HG02885 (cell line): ENCODE measurements around the gene KCNIP3.

Experiments used
- ATAC-seq: cut with Tn5 transposase; IDR thresholded peaks from one replicate; pipeline ENCODE4 v1.9.1; 2021; ENCODE audit warnings: mild to moderate bottlenecking; ENCODE audit not compliant: unreplicated experiment, poor library complexity

The KCNIP3 gene

DNA sequence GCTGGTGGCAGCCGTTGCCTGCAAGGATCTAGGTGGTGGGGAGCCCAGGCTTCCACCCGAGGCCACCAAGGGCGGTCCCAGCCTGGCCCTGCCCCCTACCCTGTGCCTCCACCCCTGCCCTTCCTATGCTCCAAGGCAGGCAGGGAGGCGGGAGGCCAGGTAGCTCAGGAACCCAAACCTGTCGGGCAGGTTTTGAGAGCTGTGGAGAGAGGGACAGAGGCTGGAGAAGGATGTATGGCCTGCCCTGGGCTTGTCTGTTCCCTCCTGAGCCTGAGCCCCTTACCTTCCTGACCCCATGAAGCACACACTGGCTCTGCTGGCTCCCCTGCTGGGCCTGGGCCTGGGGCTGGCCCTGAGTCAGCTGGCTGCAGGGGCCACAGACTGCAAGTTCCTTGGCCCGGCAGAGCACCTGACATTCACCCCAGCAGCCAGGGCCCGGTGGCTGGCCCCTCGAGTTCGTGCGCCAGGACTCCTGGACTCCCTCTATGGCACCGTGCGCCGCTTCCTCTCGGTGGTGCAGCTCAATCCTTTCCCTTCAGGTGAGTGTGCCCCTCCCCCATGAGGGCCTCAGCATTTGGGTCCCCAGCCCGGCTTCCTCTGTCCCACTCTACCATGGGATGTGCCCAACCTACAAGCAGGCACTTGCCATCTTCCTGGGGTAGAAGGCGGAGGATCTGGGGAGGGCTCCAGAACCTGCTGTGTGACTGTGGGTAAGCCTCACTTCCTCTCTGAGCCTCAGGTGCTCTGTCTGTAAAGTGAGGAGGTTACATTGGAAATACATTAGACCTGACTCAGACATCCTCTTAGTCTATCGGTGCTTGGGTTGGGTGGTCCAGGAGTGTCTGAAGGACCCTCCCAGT is 22.6 kb upstream of the KCNIP3 start, which contains the start of gene PROM2:
Gene PROM2, plus strand, starts transcription at position 159 of the 860 bp plus-strand sequence. Its CDS starts 137 bp downstream, at position 296.
- ATAC-seq, result no peak

DNA sequence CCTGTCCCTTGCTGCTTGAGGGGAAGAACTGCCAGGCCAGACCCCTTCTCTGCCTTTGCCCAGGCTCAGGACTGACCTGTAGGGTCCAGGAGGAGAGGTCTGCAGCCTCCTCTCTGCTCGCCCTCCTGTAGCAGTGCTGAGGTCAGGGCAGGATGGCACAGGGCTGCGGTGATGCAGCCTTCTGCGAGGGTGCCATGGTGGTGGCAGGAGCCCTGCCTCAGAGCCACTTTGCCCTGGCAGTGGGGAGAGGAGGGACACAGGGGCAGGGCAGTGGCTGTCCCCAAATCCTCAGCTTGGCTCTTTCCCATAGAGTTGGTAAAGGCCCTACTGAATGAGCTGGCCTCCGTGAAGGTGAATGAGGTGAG is 22.0 kb upstream of the KCNIP3 start:
- no peak for ATAC-seq

DNA sequence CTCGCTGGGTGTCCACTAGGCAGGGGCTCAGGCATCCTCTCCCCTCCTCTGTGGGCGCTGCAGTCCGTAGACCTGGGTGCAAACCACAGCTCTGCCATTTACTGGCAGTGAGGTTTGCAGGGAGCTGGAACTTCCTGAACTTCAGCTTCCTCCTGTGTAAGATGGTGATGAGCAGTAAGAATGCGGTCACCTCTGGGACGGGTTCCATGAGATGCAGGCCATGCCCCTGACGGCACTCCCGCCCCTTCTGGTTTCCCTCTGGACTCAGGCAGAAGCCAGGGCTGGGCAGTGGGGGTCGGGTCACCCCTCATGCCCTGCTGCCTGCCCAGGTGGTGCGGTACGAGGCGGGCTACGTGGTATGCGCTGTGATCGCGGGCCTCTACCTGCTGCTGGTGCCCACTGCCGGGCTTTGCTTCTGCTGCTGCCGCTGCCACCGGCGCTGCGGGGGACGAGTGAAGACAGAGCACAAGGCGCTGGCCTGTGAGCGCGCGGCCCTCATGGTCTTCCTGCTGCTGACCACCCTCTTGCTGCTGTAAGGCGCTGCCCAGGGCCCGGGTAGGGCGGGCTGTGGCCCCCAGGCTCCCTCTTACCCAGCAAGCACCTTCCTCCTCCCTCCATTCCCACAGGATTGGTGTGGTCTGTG is 21.4 kb upstream of the KCNIP3 start:
- no peak for ATAC-seq

DNA sequence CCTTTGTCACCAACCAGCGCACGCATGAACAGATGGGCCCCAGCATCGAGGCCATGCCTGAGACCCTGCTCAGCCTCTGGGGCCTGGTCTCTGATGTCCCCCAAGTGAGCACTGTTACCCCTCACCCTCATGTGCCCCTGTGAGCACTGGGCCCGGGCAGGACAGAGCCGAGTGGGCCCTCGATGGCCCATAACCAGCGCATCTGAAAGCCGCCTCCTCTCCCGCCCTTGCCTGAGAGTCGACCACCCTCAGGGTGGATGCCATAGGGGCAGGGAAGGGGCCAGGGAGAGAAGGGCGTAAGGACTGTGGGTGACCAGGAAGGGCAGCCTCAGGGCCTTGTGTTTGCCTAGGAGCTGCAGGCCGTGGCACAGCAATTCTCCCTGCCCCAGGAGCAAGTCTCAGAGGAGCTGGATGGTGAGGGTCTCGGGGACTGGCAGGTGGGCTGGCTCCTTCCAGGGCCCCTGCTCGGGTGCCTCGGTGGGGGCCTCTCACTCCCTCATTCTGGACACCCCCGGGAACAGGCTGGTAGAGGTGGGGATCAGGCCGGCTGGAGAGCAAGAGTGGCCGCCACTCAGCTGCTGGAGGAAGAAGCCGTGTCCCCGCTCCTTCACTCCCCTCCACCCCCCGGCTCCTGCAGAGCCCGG is 20.8 kb upstream of the KCNIP3 start:
- ATAC-seq, result no peak

DNA sequence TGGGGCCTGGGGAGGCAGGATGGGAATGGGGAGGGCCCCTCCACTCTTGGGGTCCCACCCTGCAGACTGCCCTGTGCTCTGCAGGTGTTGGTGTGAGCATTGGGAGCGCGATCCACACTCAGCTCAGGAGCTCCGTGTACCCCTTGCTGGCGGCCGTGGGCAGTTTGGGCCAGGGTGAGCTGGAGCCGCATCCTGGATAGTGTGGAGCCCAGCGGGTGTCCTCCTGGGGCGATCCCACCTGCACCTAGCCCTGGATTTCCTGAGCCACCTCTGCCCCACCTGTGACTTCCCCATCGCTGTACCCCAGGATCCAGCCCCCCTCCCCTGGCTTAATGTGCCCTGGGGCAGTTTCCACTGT is 20.3 kb upstream of the KCNIP3 start:
- no peak for ATAC-seq

DNA sequence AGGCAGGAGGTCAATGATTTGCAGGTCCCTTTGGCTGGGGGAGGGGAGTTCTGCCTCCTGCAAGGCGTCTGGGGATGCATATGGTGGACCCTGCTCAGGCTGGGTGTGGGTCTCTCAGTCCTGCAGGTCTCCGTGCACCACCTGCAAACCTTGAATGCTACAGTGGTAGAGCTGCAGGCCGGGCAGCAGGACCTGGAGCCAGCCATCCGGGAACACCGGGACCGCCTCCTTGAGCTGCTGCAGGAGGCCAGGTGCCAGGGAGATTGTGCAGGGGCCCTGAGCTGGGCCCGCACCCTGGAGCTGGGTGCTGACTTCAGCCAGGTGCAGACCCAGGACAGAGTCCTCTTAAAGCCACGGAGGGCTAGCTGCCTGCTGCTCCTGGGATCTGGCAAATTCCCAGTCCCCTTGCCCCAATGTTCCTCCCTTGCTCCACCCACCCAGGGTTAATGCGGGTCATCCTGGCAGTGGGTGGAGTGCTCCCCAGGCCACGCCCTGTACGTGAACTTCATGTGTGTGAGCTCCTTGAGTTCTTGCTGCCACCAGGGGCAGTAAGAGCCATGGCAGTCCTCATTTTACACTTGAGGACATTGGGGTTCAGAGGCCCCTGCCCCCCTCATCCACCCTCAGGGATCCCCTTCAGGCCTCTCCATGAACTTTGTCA is 19.8 kb upstream of the KCNIP3 start:
- ATAC-seq, result no peak

DNA sequence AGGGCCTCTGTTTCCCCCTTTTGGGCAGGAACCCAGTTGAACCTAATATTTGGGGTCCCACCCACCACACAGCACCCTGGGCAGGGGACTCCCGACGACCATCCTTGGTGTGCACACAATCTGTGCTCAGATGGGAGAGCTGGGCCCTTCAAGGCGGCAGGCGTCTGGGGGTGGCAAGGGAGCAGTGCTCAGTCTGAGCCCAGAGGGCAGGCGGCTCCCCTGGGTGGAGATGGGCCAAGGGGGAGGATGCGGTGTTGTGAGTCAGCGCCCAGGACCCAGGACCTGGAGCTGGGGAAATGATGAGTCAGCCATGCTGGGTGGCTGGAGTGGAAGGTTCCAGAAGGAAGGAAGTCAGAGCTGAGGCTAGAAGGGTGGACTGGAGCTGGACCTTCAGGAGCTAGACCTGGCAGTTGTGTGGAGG is 19.1 kb upstream of the KCNIP3 start:
- no peak for ATAC-seq

DNA sequence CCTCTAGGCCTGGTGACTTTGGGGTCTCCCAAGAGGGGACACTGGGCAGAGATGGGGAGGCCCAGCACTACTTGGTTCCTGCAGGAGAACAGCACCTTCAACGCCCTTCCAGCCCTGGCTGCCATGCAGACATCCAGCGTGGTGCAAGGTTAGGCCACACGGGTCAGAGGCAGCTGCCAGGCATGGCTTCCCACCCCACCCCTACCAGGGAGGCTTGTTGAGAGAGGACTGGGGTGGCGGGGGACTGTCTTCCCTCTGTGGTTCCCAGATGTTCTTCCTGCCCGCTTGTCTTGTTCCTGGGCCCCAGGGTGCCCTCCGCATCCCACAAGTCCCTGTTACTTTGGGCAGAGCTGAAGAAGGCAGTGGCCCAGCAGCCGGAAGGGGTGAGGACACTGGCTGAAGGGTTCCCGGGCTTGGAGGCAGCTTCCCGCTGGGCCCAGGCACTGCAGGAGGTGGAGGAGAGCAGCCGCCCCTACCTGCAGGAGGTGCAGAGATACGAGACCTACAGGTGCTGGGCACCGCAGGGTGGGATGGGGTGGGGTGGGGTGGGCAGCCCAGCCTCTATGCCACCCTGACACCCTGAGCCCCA is 18.4 kb upstream of the KCNIP3 start:
- no peak for ATAC-seq

DNA sequence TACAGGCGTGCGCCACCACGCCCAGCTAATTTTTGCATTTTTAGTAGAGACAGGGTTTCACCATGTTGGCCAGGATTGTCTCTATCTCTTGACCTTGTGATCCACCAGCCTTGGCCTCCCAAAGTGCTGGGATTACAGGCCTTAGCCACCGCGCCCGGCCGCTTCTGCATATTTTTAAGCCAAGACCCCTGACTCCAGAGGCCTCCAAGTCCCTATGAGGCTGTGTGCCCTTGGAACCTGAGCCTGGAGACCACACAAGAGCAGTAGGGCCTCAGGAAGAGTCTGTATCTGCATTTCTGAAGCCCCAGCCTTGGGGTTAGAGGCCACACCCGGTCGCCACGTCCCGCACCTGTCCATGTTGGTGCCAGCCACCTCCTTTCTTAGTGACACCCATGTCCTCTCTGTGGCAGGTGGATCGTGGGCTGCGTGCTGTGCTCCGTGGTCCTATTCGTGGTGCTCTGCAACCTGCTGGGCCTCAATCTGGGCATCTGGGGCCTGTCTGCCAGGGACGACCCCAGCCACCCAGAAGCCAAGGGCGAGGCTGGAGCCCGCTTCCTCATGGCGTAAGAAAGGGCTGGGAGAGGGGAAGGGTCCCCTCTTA is 17.6 kb upstream of the KCNIP3 start:
- no peak for ATAC-seq

DNA sequence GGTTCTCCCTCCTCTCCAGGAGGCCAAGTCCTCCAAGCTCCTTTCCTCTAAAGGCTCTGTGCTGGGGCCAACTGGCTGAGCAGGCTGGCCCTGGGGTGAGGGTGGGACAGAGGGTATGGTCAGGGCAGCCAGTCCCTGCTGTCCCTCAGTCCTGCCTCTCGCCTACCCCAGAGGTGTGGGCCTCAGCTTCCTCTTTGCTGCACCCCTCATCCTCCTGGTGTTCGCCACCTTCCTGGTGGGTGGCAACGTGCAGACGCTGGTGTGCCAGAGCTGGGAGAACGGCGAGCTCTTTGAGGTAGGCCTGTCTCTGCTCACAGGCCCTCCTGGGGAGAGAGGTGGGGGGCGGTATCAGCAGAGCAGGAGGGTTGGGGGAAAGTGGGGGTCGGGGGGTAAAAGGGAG is 16.1 kb upstream of the KCNIP3 start:
- no peak for ATAC-seq

DNA sequence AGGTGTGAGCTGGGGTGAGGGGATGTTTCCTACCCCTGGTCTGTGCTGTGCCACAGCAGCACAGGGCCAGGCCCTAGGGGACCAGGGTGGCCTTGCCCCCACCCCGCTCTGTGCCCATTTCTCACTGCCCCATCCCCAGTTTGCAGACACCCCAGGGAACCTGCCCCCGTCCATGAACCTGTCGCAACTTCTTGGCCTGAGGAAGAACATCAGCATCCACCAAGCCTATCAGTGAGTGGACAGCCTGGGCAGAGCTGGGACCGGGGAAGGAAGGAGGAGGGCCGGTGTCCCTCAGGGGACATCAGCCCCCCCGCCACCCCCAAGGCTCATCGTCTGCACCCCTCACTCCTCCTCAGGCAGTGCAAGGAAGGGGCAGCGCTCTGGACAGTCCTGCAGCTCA is 15.4 kb upstream of the KCNIP3 start:
- ATAC-seq, result no peak

DNA sequence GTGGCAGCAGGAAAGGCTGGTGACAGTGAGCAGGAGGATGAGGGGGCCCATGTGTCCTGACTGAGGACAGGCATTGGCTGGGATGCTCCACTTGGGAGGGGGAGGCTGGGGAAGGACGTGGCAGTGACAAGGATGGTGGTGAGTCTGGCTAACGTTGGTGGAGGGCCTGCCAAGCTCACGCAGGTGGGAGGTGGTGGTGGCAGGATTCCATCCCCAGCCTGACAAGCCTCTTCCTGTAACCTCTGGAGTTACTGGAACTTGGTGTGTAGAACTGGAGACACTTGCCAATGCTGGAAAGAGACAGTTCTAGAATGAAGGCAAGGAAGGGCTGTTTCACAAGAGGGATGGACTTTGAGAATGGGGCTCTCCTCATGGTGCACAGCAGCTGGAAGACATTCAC is 14.7 kb upstream of the KCNIP3 start:
- no peak for ATAC-seq

DNA sequence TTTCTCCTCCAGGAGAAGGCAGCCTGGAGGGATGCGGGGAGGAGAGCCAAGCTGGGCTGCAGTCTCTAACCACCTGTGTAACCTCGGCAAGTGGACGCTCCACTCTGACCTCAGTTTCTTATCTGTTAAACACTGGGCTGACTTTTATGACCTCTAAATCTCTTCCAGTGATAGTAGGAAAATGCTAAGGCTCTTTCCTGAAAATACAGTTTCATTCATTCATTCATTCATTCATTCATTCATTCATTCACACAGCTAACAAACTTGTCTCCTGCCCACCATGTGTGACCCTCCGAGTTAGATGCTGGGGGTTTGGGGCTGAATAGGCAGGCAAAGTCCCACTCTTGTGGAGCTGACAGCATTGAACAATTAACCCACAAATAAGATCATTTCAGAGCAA is 13.6 kb upstream of the KCNIP3 start:
- ATAC-seq, result no peak

DNA sequence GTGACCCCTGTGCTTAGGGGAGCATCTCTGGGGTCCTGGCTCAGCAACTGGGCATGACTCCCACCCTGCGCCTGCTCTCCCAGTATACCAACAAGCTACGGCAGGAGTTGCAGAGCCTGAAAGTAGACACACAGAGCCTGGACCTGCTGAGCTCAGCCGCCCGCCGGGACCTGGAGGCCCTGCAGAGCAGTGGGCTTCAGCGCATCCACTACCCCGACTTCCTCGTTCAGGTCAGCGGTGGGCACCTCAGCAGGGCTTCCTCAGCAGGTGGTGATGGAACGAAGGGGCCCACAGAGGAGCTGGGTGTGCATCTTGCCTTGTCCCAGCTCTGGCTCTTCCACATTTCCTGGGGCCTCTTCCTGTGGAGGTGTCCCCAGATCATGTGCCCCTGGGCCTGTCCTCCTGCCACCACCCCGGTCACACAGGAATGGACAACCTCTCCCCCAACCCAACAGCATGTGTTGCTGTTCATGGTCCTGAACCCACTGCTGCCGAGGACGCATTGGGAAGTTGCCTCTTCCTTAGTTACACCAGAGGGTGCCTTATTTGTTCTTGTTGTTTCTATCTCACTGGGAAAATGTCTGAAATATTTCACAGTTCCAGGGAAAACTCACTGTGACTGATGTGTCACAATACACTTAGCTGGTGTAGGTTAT is 12.1 kb upstream of the KCNIP3 start:
- no peak for ATAC-seq

DNA sequence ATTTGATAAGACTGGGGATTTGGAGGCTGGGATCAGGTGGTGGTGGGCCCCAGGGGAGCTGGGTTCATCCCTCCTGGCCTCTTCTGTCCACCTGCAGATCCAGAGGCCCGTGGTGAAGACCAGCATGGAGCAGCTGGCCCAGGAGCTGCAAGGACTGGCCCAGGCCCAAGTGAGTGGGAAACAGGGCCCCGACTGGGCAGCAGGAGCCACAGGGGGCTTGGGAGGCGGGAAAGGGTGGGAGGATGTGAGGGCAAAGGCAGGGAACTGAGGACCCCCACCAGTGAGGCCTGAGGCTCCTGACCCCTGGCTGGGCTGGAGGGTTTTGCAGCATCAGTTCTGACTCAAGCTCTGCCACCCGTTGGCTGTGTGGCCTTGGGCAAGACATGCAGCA is 11.6 kb upstream of the KCNIP3 start:
- no peak for ATAC-seq

DNA sequence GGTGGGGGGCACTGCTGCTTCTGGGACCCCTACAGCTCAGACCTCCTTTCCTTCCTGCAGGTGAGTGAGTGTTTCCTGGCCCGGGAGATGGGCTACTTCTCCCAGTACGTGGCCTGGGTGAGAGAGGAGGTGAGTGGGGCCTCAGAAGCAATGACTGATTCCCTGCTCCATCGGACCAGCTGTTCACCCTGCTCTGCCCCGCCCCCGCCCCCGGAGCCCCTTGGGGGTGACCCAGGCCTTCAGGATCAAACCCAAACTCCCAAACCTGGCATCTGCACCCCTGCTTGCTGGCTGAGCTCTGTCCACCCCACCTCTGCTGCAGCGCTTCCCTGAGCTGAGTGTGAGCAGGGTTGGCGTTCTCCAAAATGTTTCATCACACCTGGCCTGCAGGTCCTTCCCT is 9.8 kb upstream of the KCNIP3 start:
- no peak for ATAC-seq

DNA sequence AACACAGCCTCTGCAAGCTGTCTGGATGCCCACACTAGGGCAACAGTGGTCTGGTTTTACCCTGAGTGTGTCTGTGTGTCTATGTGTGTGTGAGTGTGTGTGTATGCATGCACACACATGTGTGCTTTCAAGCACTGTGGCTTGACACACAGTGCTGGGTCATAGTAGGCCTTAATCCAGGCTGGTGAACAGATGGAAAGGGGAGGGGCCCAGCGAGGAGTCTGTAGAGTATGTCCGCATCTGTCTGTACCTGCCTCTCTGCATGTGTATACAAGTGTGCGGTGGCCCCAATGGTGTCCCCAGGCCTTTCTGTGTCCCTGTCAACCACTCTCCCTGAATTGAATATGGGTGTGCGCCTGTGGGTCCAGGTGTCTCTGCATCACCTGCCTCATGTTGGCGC is 9.3 kb upstream of the KCNIP3 start:
- ATAC-seq, result no peak

DNA sequence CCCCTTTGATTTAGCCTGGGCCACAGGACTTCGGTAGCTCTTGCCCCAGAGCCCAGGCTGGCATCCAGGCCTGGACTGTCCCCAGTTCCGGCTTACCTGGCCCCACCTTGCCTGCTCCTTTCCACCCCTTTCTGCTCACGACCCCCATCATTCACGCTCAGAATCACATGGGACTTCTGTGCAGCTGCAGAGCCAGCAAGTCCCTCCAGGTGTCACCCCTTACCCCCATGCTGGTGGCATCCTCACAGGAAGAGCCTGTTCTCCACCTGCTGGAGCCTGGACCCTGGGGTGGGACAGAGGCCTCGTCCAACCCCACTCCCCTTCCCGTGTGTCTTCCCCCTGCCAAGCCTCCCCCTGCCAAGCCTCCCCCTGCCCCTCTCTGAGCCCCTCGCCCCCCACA is 7.9 kb upstream of the KCNIP3 start:
- no peak for ATAC-seq

DNA sequence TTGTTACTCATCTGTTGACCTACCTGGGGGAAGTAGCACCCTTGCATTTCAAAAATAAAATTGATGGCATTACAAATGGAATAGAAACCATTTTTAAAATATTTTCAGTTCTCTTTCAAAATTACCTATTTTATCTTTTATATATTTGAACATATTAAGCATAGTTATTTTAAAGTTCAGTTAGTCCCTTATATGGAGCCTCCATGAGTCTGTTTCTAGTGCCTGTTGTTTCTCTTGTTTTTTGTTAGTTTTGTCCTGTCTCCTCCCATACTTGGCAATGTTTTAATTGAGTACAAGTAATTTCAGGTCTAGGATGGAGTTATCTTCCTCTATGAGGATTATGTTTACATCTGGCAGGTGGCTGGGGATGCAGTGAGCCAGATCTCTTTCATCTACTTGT is 5.9 kb upstream of the KCNIP3 start:
- ATAC-seq, result no peak
